ENCODE data around the gene GPR17. TPM values are rescaled to one million over a fixed set of nuclear protein-coding genes. Genes with fewer than 3 reads are reported as not detected.

Gene GPR17
- total RNA-seq, 1 experiment from 2014 or later: not detected

GRCh38 chr2:127701651-127702394 lies 55.9 kb downstream of the GPR17 start:
- intact Hi-C loops (cut with micrococcal nuclease; ENCODE audit: unreplicated experiment): no loop called here
- in situ Hi-C loops (cut with HindIII; ENCODE audit: low pct_unique_long_range_greater_than_20kb, low sequenced_read_pairs): no loop called here
- H3K4me3 ChIP-seq (ENCODE audit: low read depth in 2 of 2, low read length in 2 of 2): peak overlapping the region; percentile 57 to 86
- H3K9me3 ChIP-seq (ENCODE audit: control insufficient read depth, insufficient read depth, low read depth, low read length): no peaks in the 10 kb centered on the region
- H3K4me1 ChIP-seq (ENCODE audit: control insufficient read depth, insufficient read depth, low read length): peaks cover 22% of the 10 kb centered on the region
- ChIA-PET POLR2A (no interaction called here), CTCF (interaction anchor here (0.7 kb wide), 1 partner anchor 110 kb away, joined by 6 read pairs; no protein-coding TSS in a partner anchor)
- H3K27me3 ChIP-seq (ENCODE audit: control insufficient read depth, insufficient read depth, low read length): no peaks in the 10 kb centered on the region
- ATAC-seq (peak; percentile 78), DNase-seq (ENCODE audit: low read depth, low spot score) (no peak)
- TF ChIP-seq REST (IDR thresholded peaks at IDR 0.05; ENCODE audit: insufficient read depth in 1 of 2, low read depth in 2 of 2, low read length in 1 of 2): no peak
- 0 out of 2 replicates have a peak, but pooled peaks have one; percentile 25 for TF ChIP-seq SIN3A (IDR thresholded peaks at IDR 0.05; ENCODE audit: borderline replicate concordance, insufficient read depth, low read depth, low read length)
- 0 out of 2 replicates have a peak, but pooled peaks have one; percentile 51 for TF ChIP-seq POLR2AphosphoS5 (IDR thresholded peaks at IDR 0.05; ENCODE audit: low read depth, low read length)
- peak; percentile 36; the same call in 1 of the 2 replicates for TF ChIP-seq TCF7L2 (IDR thresholded peaks at IDR 0.05; ENCODE audit: low read depth, low read length)
- H3K36me3 ChIP-seq (ENCODE audit: control insufficient read depth, insufficient read depth, low read length): no peaks in the 10 kb centered on the region; the same call in none of the 2 replicates
- H3K27ac ChIP-seq (ENCODE audit: low read length): peak overlapping the region; percentile 96
- no TSS peak for BruUV-seq (replicated peaks)

Other genes starting within 250 kb of the GPR17 start
- gene PROC, start 227.7 kb upstream of the GPR17 start, total RNA-seq (2021; ENCODE audit: unreplicated experiment): 1.1 TPM
- gene IWS1, start 119.7 kb upstream of the GPR17 start, total RNA-seq (2021; ENCODE audit: unreplicated experiment): 48.6 TPM
- gene MYO7B, start 110.5 kb upstream of the GPR17 start, total RNA-seq (2021; ENCODE audit: unreplicated experiment): 0.15 TPM
- 8.9 TPM for gene LIMS2, start 29.4 kb downstream of the GPR17 start, total RNA-seq (2021; ENCODE audit: unreplicated experiment)
- 5.6 TPM for gene SFT2D3, start 55.3 kb downstream of the GPR17 start, total RNA-seq (2021; ENCODE audit: unreplicated experiment)
- gene WDR33, start 165.0 kb downstream of the GPR17 start, total RNA-seq (2021; ENCODE audit: unreplicated experiment): 63.7 TPM
- gene POLR2D, start 212.0 kb downstream of the GPR17 start, total RNA-seq (2021; ENCODE audit: unreplicated experiment): 62.1 TPM
- 26.5 TPM for gene AMMECR1L, start 239.8 kb downstream of the GPR17 start, total RNA-seq (2021; ENCODE audit: unreplicated experiment)